NCI-H2029 treated with DMSO at 0.1 percent for 48 hours (cell line): Measurements from ENCODE around the gene APCDD1.

ENCODE experiments used
- DNase-seq: peaks from one replicate; lab custom pipeline; 2025; lab: John Stamatoyannopoulos, UW

The APCDD1 gene

GRCh38 chr18:10453806-10454680 lies at the start of gene APCDD1:
TSS of gene APCDD1 (plus strand) at chr18:10454635. CDS start at chr18:10454982, 347 bp downstream.
- no peak for DNase-seq

- no peak for DNase-seq
Observed at GRCh38 chr18:10405014-10405493, 49.4 kb upstream of the APCDD1 start.

GRCh38 chr18:10405816-10406663 lies 48.4 kb upstream of the APCDD1 start:
- no peak for DNase-seq

DNA sequence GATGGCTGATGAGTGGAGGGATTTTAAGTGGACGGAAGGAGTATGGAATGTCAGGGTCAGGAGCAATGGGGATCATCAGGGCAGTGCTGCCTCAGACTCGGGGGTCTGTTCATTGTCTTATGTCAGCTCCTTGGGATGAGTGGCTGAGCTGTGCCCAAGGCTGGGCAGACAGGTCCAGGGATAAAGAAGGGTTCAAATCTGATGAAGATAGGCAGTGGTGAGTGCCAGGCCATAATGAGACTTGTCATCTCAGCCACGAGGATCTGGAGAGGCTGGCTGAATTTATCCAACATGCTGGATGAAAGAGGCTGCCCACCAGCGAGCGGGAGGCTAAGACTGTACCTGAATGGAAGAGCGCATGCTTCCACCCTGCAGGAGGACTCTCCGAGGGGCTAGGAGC lies 46.3 kb upstream of the APCDD1 start:
- no peak for DNase-seq

- DNase-seq = no peak
Observed at GRCh38 chr18:10409041-10409440, 45.4 kb upstream of the APCDD1 start.

DNA sequence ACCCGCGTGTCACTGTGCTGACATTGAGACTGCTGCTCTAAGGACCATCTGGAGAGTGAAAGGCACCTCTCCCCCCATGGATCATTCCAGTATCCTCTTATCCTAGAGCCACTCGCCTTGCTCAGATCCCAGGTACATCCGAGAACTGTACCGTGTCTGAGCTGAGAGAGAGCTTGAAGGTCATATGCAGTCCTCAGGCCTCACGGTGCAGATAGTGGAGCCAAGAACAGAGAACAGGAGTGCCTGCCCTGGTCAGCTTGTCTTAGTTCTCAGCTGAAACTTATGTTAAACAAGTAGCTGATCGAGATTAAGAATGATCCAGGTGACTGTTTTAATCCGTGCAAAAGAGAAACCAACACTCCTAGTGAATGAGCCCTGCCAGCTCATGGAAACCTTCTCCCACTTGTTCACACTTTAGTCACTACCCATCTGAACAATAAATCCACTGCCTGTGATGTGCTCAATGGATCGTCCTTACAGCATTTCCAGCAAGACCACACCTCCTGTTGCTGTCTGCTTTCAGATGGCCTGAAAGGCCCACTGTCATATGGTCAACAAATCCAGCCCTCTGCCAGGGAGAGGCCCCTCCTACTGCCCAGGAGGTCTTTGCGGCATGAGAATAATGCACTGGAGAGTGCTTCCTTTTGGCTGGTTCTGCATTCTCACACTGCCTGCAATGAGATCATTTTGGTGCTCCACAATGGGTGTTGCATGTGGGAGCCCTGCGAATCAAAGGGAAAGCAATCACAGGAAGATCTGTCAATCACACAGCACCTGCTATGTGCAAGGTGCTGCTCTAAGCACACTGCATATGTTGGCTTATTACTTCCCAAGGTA lies 43.7 kb upstream of the APCDD1 start:
- no peak for DNase-seq

DNA sequence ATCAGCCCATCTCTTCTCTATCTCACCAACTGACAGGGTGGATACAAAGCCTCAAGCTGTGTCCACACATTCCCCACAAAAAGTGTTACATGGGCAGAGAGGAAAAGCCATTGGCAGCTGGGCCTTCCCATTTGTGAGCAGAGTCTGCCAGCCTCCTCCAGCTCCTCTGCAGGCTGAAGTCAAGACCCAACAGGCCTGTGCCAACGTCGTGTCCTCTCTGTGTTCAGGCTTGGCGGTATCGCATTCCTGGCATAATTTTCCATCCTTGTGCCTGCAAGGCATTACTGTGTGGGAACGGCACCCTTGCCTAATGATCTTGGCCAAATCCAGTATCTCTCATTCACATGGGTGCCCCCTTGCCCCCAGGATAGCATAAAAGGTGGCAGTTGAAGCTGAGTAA lies 41.5 kb upstream of the APCDD1 start:
- no peak for DNase-seq

DNA sequence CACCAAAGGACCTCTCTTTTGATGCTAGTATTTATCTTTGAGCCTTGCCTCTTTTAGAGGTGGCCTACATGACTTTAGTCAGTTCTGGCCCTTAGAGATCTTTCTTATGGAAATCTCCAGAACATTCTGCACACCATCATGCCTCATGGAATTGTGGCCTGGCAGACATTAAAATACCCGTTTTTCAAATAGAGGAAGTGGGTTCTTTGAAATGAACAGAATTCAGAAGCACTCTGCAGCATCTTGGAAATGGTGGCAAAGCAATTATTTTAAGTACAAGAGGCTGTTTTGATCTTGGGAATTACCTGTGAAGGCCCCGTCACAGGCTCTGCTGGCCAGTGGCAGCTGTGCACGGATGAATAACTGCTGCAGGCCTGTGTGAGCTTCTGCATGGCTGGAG lies 40.7 kb upstream of the APCDD1 start:
- DNase-seq = no peak

- DNase-seq = no peak
Observed at GRCh38 chr18:10414293-10414842, 40.1 kb upstream of the APCDD1 start.

GRCh38 chr18:10416065-10416464 lies 38.4 kb upstream of the APCDD1 start:
- DNase-seq = no peak

- DNase-seq = no peak
Observed at GRCh38 chr18:10417191-10417590, 37.2 kb upstream of the APCDD1 start.

- DNase-seq = no peak
Observed at GRCh38 chr18:10417664-10418063, 36.8 kb upstream of the APCDD1 start.

DNA sequence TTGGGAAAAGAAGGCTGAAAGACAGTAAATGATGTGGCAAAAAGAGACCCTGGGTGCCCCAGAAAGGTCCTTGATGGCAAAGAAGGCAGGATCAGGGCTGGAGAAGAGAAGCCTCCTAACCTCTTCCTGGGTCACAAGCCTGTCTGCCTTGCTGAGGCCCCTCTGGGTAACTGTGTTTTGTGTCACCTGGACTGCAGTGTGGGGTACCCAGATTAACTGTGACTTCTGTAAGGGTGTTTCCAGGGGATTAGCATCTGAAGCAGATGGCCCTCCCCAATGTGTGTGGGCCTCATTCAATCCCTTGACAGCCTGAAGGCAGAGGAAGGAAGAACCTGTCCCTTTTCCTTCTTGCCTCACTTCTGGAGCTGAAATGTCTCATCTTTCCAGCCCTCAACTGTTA lies 35.6 kb upstream of the APCDD1 start:
- no peak for DNase-seq

DNA sequence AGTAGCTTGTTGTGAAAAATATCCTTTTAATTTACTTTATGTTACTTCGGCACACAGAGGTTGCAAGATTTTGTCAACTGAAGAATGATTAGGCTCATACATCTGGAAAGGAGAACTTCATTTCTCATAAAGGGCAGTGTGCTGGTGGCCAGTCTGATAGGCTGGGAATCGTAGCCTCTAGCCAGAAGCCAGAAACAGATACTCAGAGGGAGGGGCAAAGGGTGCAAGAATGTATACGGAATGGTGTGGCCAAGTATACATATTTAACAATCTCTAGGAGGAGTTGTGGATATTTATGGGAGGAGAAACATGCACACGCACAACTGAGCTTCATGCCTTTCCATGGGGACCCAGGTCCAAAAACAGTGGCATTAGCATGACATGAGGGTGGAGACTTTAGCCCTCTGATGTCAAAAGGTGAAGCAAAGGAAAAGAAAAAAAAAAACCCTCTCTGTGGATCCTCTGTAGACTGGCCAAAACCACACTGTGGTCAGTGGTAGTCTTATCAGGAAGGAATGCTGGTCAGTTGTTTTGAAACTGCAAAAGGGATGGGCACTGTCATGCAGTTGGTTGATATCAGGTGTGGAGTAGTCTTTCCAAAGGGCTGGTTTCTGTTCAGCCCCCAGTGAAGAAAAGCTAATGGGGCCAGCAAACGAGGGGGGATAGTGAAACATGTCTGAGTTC lies 34.9 kb upstream of the APCDD1 start:
- no peak for DNase-seq

DNA sequence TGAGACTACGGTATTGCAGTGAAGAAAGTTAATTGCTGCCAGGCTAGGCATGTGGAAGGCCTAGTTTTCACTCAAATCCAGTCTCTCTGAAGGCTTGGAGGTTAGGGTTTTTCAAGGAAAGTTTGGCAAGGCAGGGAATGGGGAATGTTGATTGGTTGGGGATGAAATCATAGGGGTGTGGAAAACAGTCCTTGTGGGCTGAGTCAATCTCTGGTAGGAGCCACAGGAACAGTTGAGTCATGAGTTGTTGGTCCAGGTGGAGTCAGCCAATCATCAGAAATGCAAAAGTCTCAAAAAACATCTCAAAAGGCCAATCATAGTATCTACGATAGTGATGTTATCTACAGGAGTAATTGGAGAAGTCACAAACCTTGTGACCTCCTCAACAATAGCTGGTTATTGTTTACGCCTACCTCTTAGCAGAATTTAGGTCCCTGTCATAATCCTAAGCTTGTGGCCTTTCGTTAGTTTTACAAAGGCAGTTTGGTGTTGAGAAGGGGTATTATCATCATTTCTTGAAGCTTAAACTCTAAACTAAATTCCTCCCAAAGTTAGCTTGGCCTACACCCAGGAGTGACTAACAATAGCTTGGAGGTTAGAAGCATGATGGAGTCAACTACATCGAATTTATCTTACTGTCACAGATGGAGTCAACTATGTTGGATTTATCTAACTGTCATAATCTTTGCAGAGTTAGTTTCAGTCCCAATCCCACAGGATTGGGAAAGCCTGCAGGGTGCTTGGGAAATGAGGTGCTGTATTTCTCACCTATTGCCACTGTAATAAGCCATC lies 33.7 kb upstream of the APCDD1 start:
- no peak for DNase-seq

- DNase-seq = no peak
Observed at GRCh38 chr18:10421859-10422258, 32.6 kb upstream of the APCDD1 start.

- DNase-seq = no peak
Observed at GRCh38 chr18:10422731-10423130, 31.7 kb upstream of the APCDD1 start.

- no peak for DNase-seq
Observed at GRCh38 chr18:10424585-10425307, 29.7 kb upstream of the APCDD1 start.

- DNase-seq = no peak
Observed at GRCh38 chr18:10430677-10431076, 23.8 kb upstream of the APCDD1 start.

GRCh38 chr18:10431680-10432079 lies 22.8 kb upstream of the APCDD1 start:
- no peak for DNase-seq
